GM23248 (cell line): Measurements from ENCODE around the gene CADM1.

Source experiments
- EZH2 ChIP-seq: fragments of 200-600 bp; sonication (generic); IDR thresholded peaks from 2 replicates; pipeline ENCODE4 v1.6.1; 2018; ENCODE audit warnings: antibody characterized with exemption, mild to moderate bottlenecking; ENCODE audit not compliant: insufficient read depth, poor library complexity, severe bottlenecking
- EZH2phosphoT487 ChIP-seq: fragments of 200-600 bp; sonication (generic); IDR thresholded peaks from 2 replicates; pipeline ENCODE4 v1.6.1; 2018; ENCODE audit warnings: antibody characterized with exemption, moderate library complexity, mild to moderate bottlenecking, low read depth; ENCODE audit not compliant: insufficient read depth

GRCh38 chr11:115199481-115200069 is 304.6 kb downstream of the CADM1 start:
- TF ChIP-seq EZH2phosphoT487, result no peak
- TF ChIP-seq EZH2, result no peak
